ENCODE measurements around the gene NOL3. TPM values are rescaled to one million over a fixed set of nuclear protein-coding genes. Genes with fewer than 3 reads are reported as not detected.

The NOL3 gene
- polyA plus RNA-seq, 3 donors, result 2.7 to 17.0 (median 3.8) TPM

GRCh38 chr16:67150833-67151396, 19.4 kb upstream of the NOL3 start, which contains the start of gene B3GNT9:
Gene B3GNT9 (minus strand): TSS chr16:67150998. CDS start chr16:67150485, 513 bp downstream.
- DNase-seq, result no peak
- H3K9me3 Mint-ChIP-seq, result peaks cover 7 to 22% (median 12%) of the 10 kb centered on the region in 7 donors
- Histone ChIP-seq H3K4me2 (replicated peaks; ENCODE audit: extremely low read depth, low read length, poor library complexity, severe bottlenecking) (peak within 1 kb of the TSS; percentile 66), H3K27ac (ENCODE audit: low read depth in 1 of 2, low read length in 2 of 2) (no peak within 1 kb of the TSS), H2AFZ (ENCODE audit: insufficient read depth, low read depth, low read length, poor library complexity, severe bottlenecking) (peak within 1 kb of the TSS; percentile 17), H3K27me3 (ENCODE audit: control insufficient read depth in 2 of 2, insufficient read depth in 2 of 2, low read length in 2 of 2) (peaks cover 13 to 61% of the 10 kb centered on the region in 2 donors), H3K9ac (ENCODE audit: insufficient read depth, low read length, poor library complexity, severe bottlenecking) (no peak within 1 kb of the TSS), H3K4me3 (replicated peaks in 1 of 3; ENCODE audit: low read depth in 2 of 3, low read length in 3 of 3) (peak within 1 kb of the TSS in 1 of 3 experiments; percentile 63), H4K20me1 (ENCODE audit: insufficient read depth, low read length) (peaks cover 86% of the 10 kb centered on the region), H3K79me2 (ENCODE audit: insufficient read depth, low read length) (no peaks in the 10 kb centered on the region), H3K4me1 (ENCODE audit: control insufficient read depth in 1 of 2, insufficient read depth in 2 of 2, low read length in 2 of 2) (peaks cover 15 to 30% of the 10 kb centered on the region in 2 donors), H3K36me3 (replicated peaks in 1 of 2; ENCODE audit: control insufficient read depth in 1 of 2, insufficient read depth in 2 of 2, low read length in 2 of 2) (peaks cover 30 to 33% of the 10 kb centered on the region in 2 donors), H3K9me3 (replicated peaks in 1 of 2; ENCODE audit: control insufficient read depth in 1 of 2, insufficient read depth in 1 of 2, low read length in 2 of 2) (peaks cover 9 to 18% of the 10 kb centered on the region in 2 donors)
- H3K27me3 Mint-ChIP-seq (ENCODE audit: low read depth in 3 of 3), result peaks cover 45 to 71% (median 58%) of the 10 kb centered on the region in 3 donors
- intact Hi-C loops (cut with micrococcal nuclease), result no loop called here
- peaks cover 18% of the 10 kb centered on the region for H3K4me1 Mint-ChIP-seq
- 2% methylated on average over 33 of the region's 34 CpGs for WGBS (ENCODE audit: insufficient coverage)
- TF ChIP-seq, protein P1, sequence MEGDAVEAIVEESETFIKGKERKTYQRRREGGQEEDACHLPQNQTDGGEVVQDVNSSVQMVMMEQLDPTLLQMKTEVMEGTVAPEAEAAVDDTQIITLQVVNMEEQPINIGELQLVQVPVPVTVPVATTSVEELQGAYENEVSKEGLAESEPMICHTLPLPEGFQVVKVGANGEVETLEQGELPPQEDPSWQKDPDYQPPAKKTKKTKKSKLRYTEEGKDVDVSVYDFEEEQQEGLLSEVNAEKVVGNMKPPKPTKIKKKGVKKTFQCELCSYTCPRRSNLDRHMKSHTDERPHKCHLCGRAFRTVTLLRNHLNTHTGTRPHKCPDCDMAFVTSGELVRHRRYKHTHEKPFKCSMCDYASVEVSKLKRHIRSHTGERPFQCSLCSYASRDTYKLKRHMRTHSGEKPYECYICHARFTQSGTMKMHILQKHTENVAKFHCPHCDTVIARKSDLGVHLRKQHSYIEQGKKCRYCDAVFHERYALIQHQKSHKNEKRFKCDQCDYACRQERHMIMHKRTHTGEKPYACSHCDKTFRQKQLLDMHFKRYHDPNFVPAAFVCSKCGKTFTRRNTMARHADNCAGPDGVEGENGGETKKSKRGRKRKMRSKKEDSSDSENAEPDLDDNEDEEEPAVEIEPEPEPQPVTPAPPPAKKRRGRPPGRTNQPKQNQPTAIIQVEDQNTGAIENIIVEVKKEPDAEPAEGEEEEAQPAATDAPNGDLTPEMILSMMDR (IDR thresholded peaks at IDR 0.05), result no peak
- peaks cover 36 to 39% of the 10 kb centered on the region in 2 donors for H3K36me3 Mint-ChIP-seq
- H3K27ac Mint-ChIP-seq, result no peak within 1 kb of the TSS
- peak within 1 kb of the TSS; percentile 27 to 77 for H3K4me3 Mint-ChIP-seq

- Histone ChIP-seq H3K27me3 (ENCODE audit: control insufficient read depth in 2 of 2, insufficient read depth in 2 of 2, low read length in 2 of 2) (peaks cover 13 to 65% of the 10 kb centered on the region in 2 donors), H3K27ac (ENCODE audit: low read depth in 1 of 2, low read length in 2 of 2) (no peak overlapping the region), H3K4me2 (replicated peaks; ENCODE audit: extremely low read depth, low read length, poor library complexity, severe bottlenecking) (peak overlapping the region; percentile 66), H3K9ac (ENCODE audit: insufficient read depth, low read length, poor library complexity, severe bottlenecking) (no peak overlapping the region), H3K4me3 (replicated peaks in 1 of 3; ENCODE audit: low read depth in 2 of 3, low read length in 3 of 3) (no peak overlapping the region), H3K36me3 (replicated peaks in 1 of 2; ENCODE audit: control insufficient read depth in 1 of 2, insufficient read depth in 2 of 2, low read length in 2 of 2) (peaks cover 24 to 27% of the 10 kb centered on the region in 2 donors), H4K20me1 (ENCODE audit: insufficient read depth, low read length) (peaks cover 86% of the 10 kb centered on the region), H3K4me1 (ENCODE audit: control insufficient read depth in 1 of 2, insufficient read depth in 2 of 2, low read length in 2 of 2) (peaks cover 15 to 30% of the 10 kb centered on the region in 2 donors), H3K79me2 (ENCODE audit: insufficient read depth, low read length) (no peaks in the 10 kb centered on the region), H3K9me3 (replicated peaks in 1 of 2; ENCODE audit: control insufficient read depth in 1 of 2, insufficient read depth in 1 of 2, low read length in 2 of 2) (peaks cover 9 to 18% of the 10 kb centered on the region in 2 donors), H2AFZ (ENCODE audit: insufficient read depth, low read depth, low read length, poor library complexity, severe bottlenecking) (no peak overlapping the region)
- DNase-seq, result no peak
- Mint-ChIP-seq H3K4me3 (peak overlapping the region in 1 of 2 donors; percentile 77), H3K4me1 (peaks cover 24% of the 10 kb centered on the region), H3K27me3 (ENCODE audit: low read depth in 3 of 3) (peaks cover 52 to 77% (median 65%) of the 10 kb centered on the region in 3 donors), H3K27ac (no peak overlapping the region), H3K9me3 (peaks cover 7 to 22% (median 12%) of the 10 kb centered on the region in 7 donors), H3K36me3 (peaks cover 33 to 35% of the 10 kb centered on the region in 2 donors)
- 70% methylated on average over 7 of the region's 8 CpGs for WGBS (ENCODE audit: insufficient coverage)
- TF ChIP-seq, protein P1 (IDR thresholded peaks at IDR 0.05), result no peak
- intact Hi-C loops (cut with micrococcal nuclease), result no loop called here
These were observed 18.8 kb upstream of the NOL3 start for GRCh38 chr16:67151431-67152097.

Measured in CD14-positive monocyte (primary cell).